GM12878 (cell line): ENCODE data around the gene MUSTN1. TPM values are rescaled to one million over a fixed set of nuclear protein-coding genes. Genes with fewer than 3 reads are reported as not detected.

Experiments used
- ATAC-seq: fragments of 200-7000 bp; cut with Tn5 transposase; 3 replicates; pipeline ENCODE4 v1.9.1; 2020; ENCODE audit warnings: mild to moderate bottlenecking, moderate library complexity
- BruUV-seq: library from RNA; stranded (reverse); fragments of 400-500 nt; replicated peaks from 2 replicates; lab custom pipeline; 2021; lab: Mats Ljungman, UMichigan
- CTCF ChIA-PET: fragments of 300-600 bp; sonication (Branson Sonifier 250); formaldehyde crosslinking; extraction: SDS; loops from one replicate; lab custom pipeline; 2021; ENCODE audit warnings: inconsistent platforms; lab: Yijun Ruan, JAX
- POLR2A ChIA-PET: fragments of 350-600 bp; formaldehyde crosslinking; extraction: SDS; loops from one replicate; lab custom pipeline; 2021; ENCODE audit warnings: inconsistent platforms; lab: Charles Lee
- RAD21 ChIA-PET: fragments of 300-600 bp; sonication (Branson Sonifier 250); formaldehyde crosslinking; loops from one replicate; lab custom pipeline; 2023; ENCODE audit warnings: antibody characterized with exemption; ENCODE audit not compliant: unreplicated experiment; lab: Charles Lee
- SMC1A ChIA-PET: fragments of 300-600 bp; sonication (Branson Sonifier 250); formaldehyde crosslinking; loops from one replicate; lab custom pipeline; 2023; ENCODE audit not compliant: unreplicated experiment, uncharacterized antibody; lab: Charles Lee
- DNase-seq: peaks from one replicate; pipeline ENCODE4 v3.0.0-alpha.2; 2011; ENCODE audit warnings: low read depth, low spot score
- FAIRE-seq: peaks from 3 replicates; lab custom pipeline; 2011; peaks lifted over from hg19 to GRCh38; lab: Jason Lieb, UNC
- H2AFZ ChIP-seq: 2 replicates; pipeline ENCODE4 v1.6.0; 2011; ENCODE audit warnings: low read depth, low read length, control low read depth; ENCODE audit not compliant: control insufficient read depth
- H3K27ac ChIP-seq: 2 replicates; pipeline ENCODE4 v1.5.1; 2011; ENCODE audit warnings: control low read depth; ENCODE audit not compliant: control insufficient read depth, insufficient read depth
- H3K27me3 ChIP-seq, 2 experiments: replicated peaks in 1 of 2; 2 replicates each; pipeline versions ENCODE4 v1.6.0 to v1.6.1; 2011; ENCODE audit warnings: low read length in 1 of 2; ENCODE audit not compliant: control insufficient read depth in 2 of 2, insufficient read depth in 2 of 2
- H3K36me3 ChIP-seq, 2 experiments: 2 replicates each; pipeline ENCODE4 v1.5.1; 2011; ENCODE audit warnings: low read length in 1 of 2; ENCODE audit not compliant: control insufficient read depth in 2 of 2, insufficient read depth in 2 of 2
- H3K4me1 ChIP-seq: 2 replicates; pipeline ENCODE4 v1.6.1; 2011; ENCODE audit warnings: mild to moderate bottlenecking, low read length, moderate library complexity, mixed read lengths; ENCODE audit not compliant: control insufficient read depth, insufficient read depth
- H3K4me2 ChIP-seq: 2 replicates; pipeline ENCODE4 v1.6.0; 2011; ENCODE audit warnings: control low read depth; ENCODE audit not compliant: control insufficient read depth, insufficient read depth
- H3K4me3 ChIP-seq: fragments of 200-600 bp; sonication (generic); 2 replicates; pipeline ENCODE4 v1.5.1; 2016
- H3K79me2 ChIP-seq: 2 replicates; pipeline ENCODE4 v1.6.0; 2011; ENCODE audit warnings: low read length; ENCODE audit not compliant: control insufficient read depth, insufficient read depth
- H3K9ac ChIP-seq: 2 replicates; pipeline ENCODE4 v1.8.0; 2011; ENCODE audit warnings: low read length, control low read depth, mixed read lengths; ENCODE audit not compliant: control insufficient read depth, insufficient read depth
- H3K9me3 ChIP-seq: replicated peaks from 3 replicates; pipeline ENCODE4 v1.5.1; 2011; ENCODE audit warnings: mild to moderate bottlenecking, low read length; ENCODE audit not compliant: control insufficient read depth, insufficient read depth
- H4K20me1 ChIP-seq: 2 replicates; pipeline ENCODE4 v1.6.0; 2011; ENCODE audit not compliant: control insufficient read depth, insufficient read depth
- ATF3 ChIP-seq: IDR thresholded peaks from 2 replicates; pipeline ENCODE4 v1.6.1; 2011; ENCODE audit warnings: low read depth, mild to moderate bottlenecking, low read length, moderate library complexity, borderline replicate concordance; ENCODE audit errors: extremely low read depth
- EED ChIP-seq: sonication (generic); IDR thresholded peaks from 2 replicates; pipeline ENCODE4 v1.6.1; 2016; ENCODE audit warnings: antibody characterized with exemption, low read depth
- RUNX3 ChIP-seq: IDR thresholded peaks from 2 replicates; pipeline ENCODE4 v1.6.1; 2012; ENCODE audit warnings: low read length, inconsistent platforms
- WGBS: methylation state at CpG from one replicate; pipeline ENCODE4 v1.1.6; 2016; ENCODE audit warnings: low lambda C conversion rate; ENCODE audit not compliant: insufficient replicate concordance, insufficient coverage; ENCODE audit errors: missing lambda C conversion rate; 5-methylcytosine and 5-hydroxymethylcytosine counted together
- in situ Hi-C: fragments of 300-500 bp; cut with MboI; formaldehyde crosslinking; loops from 9 replicates; pipeline ENCODE4 v1.14.3; 2018; ENCODE audit warnings: mixed read lengths
- intact Hi-C: fragments of 100-400 bp; cut with micrococcal nuclease; formaldehyde crosslinking; loops from one replicate; pipeline ENCODE4 v1.14.2; 2022; ENCODE audit not compliant: unreplicated experiment
- polyA plus RNA-seq, 11 experiments: library from polyadenylated mRNA; depleted of rRNA in 4 of 11; unstranded in 6 of 11; stranded (reverse) in 5 of 11; fragments of >200 nt; fragmentation: Nextera tagmentation in 4 of 11; fragmentation: Illumina TruSeq in 1 of 11; extraction: Ambion mirVana in 4 of 11; extraction: Trizol in 1 of 11; gene quantifications; 1 replicate in 1 of 11; 2 replicates in 10 of 11; pipeline versions ENCODE4 v1.2.1 to v1.2.3, GENCODE V29; 2011 to 2016; ENCODE audit warnings: inconsistent platforms in 2 of 11, missing spikeins in 2 of 11, low read depth in 1 of 11
- total RNA-seq, 4 experiments: library from RNA; depleted of rRNA in 3 of 4; stranded (reverse); fragments of >200 nt in 3 of 4; fragmentation: Illumina TruSeq in 1 of 4; extraction: Trizol in 1 of 4; gene quantifications; 2 replicates each; pipeline versions ENCODE4 v1.2.1 to v1.2.3, GENCODE V29; 2013 to 2021

The MUSTN1 gene
- total and polyA plus RNA-seq, 10 of the 15 experiments (the other 5 are each of a cell fraction or from before 2014, with no cell fraction given), result 0.35 to 4.5 (median 1.2) TPM; not detected in 2

- peaks cover 6% of the 10 kb centered on the region in 2 experiments; a peak in 3 of 4 replicates for H3K36me3 ChIP-seq
- DNase-seq (no peak), ATAC-seq (no peak), FAIRE-seq (no peak)
- intact Hi-C loops, result no loop called here
- no peaks in the 10 kb centered on the region for H3K9me3 ChIP-seq
- SMC1A ChIA-PET, result interaction anchor here (0.7 kb wide), 1 partner anchor 94 kb away, joined by 5 read pairs; no protein-coding TSS in a partner anchor
- no TSS peak for BruUV-seq
- RAD21 ChIA-PET, result interaction anchor here (0.6 kb wide), 1 partner anchor 207 kb away, joined by 3 read pairs; no protein-coding TSS in a partner anchor
- in situ Hi-C loops, result loop anchor here (10.0 kb wide), 1 partner anchor 233 kb away; no protein-coding TSS in a partner anchor
- no peaks in the 10 kb centered on the region for H3K27me3 ChIP-seq
- no peak overlapping the region for H3K9ac ChIP-seq
- H3K79me2 ChIP-seq, result no peaks in the 10 kb centered on the region
- H3K4me1 ChIP-seq, result peaks cover 5% of the 10 kb centered on the region
- H3K27ac ChIP-seq, result no peak overlapping the region
- H2AFZ ChIP-seq, result no peak overlapping the region
- POLR2A ChIA-PET, result no interaction called here
- WGBS, result 84% methylated on average over 12 of the region's 12 CpGs
- H4K20me1 ChIP-seq, result no peaks in the 10 kb centered on the region
- H3K4me2 ChIP-seq, result no peak overlapping the region
- H3K4me3 ChIP-seq, result no peak overlapping the region
- TF ChIP-seq ATF3 (no peak), EED (0 out of 2 replicates have a peak, but pooled peaks have one; percentile 23), RUNX3 (peak; percentile 46; the same call in 1 of the 2 replicates)
- CTCF ChIA-PET, result interaction anchor here (0.6 to 2.0 kb wide), 2 partner anchors 90 to 178 kb away, joined by 4 to 5 read pairs; no protein-coding TSS in a partner anchor
These were observed 6.6 kb upstream of the MUSTN1 start for GRCh38 chr3:52841211-52841980.
